ENCODE results near the gene ARHGAP6.

GRCh38 chrX:11470250-11470974, 195.3 kb downstream of the ARHGAP6 start:
- TF ChIP-seq CTCF (conservative IDR thresholded peaks at IDR 0.05) (no peak), ZFX (IDR thresholded peaks at IDR 0.05) (no peak)

Data from C4-2B (cell line).